ENCODE measurements around the gene C10orf71. TPM values are rescaled to one million over a fixed set of nuclear protein-coding genes. Genes with fewer than 3 reads are reported as not detected.

C10orf71 gene, protein sequence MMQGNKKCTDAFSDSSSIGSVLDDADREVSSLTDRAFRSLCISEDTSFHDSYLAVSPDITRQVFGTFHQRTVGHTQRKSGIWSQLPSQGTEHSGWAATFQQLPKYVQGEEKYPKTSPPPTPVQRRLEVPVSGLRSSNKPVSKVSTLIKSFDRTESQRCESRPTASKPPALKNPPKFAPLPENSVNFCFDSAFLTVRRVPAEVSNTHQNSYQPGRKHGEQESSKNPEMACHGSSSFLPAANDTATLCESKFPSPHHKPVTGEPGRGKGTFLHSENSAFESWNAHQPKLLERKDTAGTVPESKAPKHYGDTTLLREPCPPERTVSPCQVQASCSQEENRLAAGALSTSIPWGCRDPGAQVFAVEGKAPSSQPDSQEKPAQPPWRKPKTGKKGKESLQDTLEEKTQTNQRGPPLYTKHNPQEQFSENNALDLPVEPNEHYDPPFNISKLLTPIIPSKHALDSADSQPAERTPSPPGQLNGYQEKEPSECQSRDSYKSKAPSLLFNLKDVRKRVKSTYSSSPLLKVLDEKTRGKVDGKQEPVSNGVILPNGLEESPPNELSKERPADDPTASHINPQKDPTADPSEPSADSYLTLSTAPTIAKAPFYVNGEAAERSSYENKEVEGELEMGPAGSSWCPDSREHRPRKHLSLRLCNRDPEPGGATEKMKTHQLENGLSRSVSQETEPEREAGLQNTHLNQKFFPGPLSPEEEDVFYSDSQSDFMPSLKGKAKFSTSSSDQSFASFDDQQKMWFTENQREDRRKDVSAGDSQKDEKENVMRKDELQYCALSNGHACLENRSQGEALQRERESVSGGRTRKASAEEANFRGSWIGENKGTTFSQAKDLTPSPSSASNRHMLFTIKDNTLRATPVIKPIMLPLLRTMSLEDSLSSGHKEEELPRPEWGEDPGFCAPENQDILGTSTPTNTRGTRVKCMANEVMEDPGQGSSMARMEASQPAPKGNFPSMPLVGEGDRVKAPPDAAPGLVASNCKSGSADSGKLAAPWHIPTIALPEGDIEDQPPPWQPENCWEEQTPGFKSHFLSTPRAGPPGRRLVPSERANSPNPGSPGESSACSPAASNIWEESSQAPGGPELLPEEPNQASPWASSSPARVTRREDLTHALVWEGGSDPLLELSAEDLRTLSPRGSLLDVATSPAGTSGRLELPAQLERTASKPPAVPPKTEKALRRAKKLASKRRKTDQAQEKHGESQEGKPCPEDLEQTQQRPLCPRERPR (N-terminal part only)
- not detected in 2 replicates for total RNA-seq

DNA sequence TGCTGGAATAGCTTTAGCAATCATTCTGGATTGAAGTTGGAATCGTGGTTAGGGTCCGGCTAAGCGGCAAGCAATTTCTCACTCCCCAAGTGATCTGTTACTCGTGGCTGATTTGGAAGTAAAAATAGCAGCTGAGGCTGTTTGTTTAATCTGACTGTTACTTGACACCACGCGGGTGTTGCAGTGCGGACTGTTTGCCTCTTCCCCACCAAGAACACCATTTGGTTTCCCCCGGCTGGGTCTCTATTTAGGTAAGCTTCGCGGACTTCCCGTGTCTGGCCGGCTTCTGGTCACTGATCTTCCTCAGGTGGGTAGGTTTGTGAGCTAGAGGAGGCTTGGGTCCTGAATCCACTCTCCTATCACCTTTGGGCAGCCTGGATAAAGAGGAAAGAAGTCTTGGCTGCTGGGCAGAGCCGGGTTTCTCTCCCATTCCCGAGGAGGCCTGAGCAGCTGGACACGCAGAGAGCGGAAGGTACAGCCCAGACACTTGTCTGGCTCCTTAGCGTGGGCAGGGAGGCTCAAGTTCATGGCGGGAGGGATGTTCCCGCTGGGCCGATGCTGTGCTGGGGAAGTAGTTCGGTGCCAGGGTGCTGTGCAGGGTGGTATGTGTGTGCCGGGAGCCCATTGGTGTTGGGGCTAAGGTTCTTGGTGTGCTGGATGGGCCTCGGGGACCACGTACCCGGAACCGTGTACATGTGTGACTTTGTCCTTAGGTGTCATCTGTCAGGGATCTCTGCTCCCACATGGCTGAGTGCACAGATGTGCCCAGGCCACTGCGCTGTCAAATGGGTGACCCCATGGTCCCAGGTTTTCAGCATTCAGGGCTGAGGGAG lies at the start of gene C10orf71:
TSS of gene C10orf71 (plus strand) at position 188 of the 833 bp plus-strand sequence. CDS start 23,376 bp downstream, outside the sequence.

Other genes with a start within 250 kb of the C10orf71 start
- gene VSTM4, start 183.6 kb upstream of the C10orf71 start, total RNA-seq: 1.2 and 1.6 TPM in 2 replicates
- gene FAM170B, start 165.1 kb upstream of the C10orf71 start, total RNA-seq: not detected in 2 replicates
- gene TMEM273, start 110.8 kb upstream of the C10orf71 start, total RNA-seq: not detected in 2 replicates
- gene DRGX, start 96.9 kb downstream of the C10orf71 start, total RNA-seq: not detected in 2 replicates
- gene ERCC6, start 240.0 kb downstream of the C10orf71 start, total RNA-seq: 38.0 and 42.9 TPM in 2 replicates

Data from smooth muscle cell of the umbilical artery (primary cell).